ENCODE results near the gene ZFAND2A.

The ZFAND2A gene

DNA sequence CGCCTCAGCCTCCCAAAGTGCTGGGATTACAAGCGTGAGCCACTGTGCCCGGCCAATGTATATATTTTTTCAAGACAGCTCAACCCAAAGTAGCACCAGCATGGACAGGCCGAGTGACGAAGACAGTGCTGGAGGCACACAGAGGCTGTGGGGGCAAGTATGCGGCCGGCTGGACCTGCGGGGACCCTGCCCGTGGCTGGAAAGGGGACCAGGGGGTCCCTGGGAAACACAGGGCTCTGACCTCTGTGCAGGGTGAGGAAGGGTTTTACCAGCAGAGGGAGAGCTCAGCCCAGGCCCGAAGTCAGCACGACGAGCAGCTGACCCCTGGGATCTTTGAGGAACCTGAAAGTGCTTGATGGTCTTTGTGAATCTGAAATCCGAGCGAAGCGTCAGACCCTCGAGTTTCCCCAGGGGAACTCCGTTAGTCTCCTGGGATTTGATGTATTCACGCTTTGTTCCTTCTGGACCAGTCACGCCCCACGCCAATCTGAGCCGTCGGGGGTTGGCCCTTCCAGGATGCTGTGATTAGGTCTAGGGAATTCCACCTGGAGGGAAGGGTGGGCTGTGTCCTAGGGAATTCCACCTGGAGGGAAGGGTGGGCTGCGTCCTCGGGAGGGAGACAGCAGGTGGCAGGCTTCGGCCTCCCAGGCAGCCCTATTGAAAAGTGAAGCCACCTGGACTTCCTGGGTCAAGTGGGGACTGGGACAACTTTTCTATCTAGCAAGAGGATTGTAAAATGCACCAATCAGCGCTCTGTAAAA is 10.9 kb upstream of the ZFAND2A start:
- DNase-seq (ENCODE audit: low read depth) = peak; percentile 48
- H3K4me3 ChIP-seq (ENCODE audit: low read depth, low read length) = no peak overlapping the region
- TF ChIP-seq MYC (IDR thresholded peaks at IDR 0.05; ENCODE audit: low read depth, low read length) (no peak), CTCF (IDR thresholded peaks at IDR 0.05; ENCODE audit: low read depth, low read length) (peak; percentile 12)

DNA sequence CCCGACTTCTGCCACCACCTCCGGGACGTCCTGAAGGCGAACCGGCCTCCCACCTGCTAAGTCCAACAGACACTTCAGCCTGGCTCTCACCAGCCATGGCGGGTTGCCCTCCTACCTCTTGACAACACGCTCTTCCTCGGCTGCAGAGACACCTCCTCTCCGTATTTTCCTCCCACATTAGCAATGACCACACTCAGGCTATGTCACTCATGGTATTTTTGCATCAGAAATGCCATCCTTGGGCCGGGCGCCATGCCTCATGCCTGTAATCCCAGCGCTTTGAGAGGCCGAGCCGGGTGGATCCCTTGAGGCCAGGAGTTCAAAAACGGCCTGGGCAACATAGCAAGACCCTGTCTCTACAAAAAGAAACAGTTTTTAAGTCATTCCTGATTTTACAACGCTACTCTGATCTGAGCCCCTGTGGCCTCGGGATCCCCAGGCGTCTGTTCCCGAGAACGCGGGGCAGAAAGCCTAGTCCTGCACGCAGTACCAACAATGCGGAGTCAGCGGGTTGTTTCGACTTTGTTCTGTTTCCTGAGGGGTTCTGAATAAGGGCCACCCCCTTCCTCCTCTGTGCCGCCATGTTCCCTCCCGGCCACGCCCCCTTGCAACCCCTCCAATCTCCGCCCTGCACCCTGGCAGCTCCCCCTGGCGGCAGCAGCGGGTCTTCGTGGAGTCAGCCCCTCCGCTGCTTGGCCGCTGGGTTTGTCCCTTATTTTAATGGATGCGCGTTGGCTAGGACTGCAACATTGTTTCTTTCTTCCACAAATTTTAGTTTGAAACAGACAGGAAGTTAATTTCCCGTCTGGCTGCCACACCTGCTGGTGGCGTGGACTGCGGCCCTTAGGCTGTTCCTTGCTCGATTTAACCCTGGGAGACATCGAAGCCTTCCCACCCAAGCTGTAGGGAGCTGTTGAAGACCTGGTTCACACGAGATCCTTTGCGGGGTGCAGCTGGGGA is 9.7 kb upstream of the ZFAND2A start:
- TF ChIP-seq MYC (IDR thresholded peaks at IDR 0.05; ENCODE audit: low read depth, low read length) (no peak), POLR2A (IDR thresholded peaks at IDR 0.05; ENCODE audit: extremely low read depth, insufficient read length) (peak; percentile 69), CTCF (IDR thresholded peaks at IDR 0.05; ENCODE audit: low read depth, low read length) (peak; percentile 99)
- TF ChIP-seq, protein P1, sequence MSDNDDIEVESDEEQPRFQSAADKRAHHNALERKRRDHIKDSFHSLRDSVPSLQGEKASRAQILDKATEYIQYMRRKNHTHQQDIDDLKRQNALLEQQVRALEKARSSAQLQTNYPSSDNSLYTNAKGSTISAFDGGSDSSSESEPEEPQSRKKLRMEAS (IDR thresholded peaks at IDR 0.05; ENCODE audit: low read depth, low read length) = peak; percentile 62
- H3K4me3 ChIP-seq (ENCODE audit: low read depth, low read length) = peak overlapping the region; percentile 88
- peak; percentile 96 for DNase-seq (ENCODE audit: low read depth)

- DNase-seq (ENCODE audit: low read depth) = no peak
- H3K4me3 ChIP-seq (ENCODE audit: low read depth, low read length) = peak overlapping the region; percentile 88
- TF ChIP-seq POLR2A (IDR thresholded peaks at IDR 0.05; ENCODE audit: extremely low read depth, insufficient read length) (no peak), CTCF (IDR thresholded peaks at IDR 0.05; ENCODE audit: low read depth, low read length) (no peak), MYC (IDR thresholded peaks at IDR 0.05; ENCODE audit: low read depth, low read length) (no peak)
- TF ChIP-seq, protein P1 (IDR thresholded peaks at IDR 0.05; ENCODE audit: low read depth, low read length) = no peak
Observed at GRCh38 chr7:1168422-1168821, 8.4 kb upstream of the ZFAND2A start.

DNA sequence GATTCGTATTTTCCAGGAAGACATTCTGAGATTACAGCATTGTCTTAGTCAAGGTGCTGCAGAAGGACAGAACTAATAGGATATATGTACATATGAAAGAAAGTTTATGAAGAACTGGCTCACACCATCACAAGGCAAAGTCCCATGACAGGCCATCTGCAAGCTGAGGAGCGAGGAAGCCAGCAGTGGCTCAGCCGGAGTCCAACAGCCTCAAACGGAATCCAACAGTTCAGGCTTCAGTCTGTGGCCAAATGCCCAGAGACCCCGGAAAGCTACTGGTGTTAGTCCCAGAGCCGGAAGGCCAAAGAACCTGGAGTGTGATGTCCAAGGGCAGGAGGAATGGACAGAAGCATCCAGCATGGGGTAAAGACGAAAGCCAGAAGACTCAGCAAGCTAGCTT is 4.4 kb upstream of the ZFAND2A start:
- DNase-seq (ENCODE audit: low read depth) = no peak
- no peak overlapping the region for H3K4me3 ChIP-seq (ENCODE audit: low read depth, low read length)
- no peak for TF ChIP-seq POLR2A (IDR thresholded peaks at IDR 0.05; ENCODE audit: extremely low read depth, insufficient read length)
- no peak for TF ChIP-seq CTCF (IDR thresholded peaks at IDR 0.05; ENCODE audit: low read depth, low read length)
- TF ChIP-seq, protein P1 (IDR thresholded peaks at IDR 0.05; ENCODE audit: low read depth, low read length) = no peak
- no peak for TF ChIP-seq MYC (IDR thresholded peaks at IDR 0.05; ENCODE audit: low read depth, low read length)

- TF ChIP-seq, protein P1 (IDR thresholded peaks at IDR 0.05; ENCODE audit: low read depth, low read length) = no peak
- no peak for TF ChIP-seq MYC (IDR thresholded peaks at IDR 0.05; ENCODE audit: low read depth, low read length)
- TF ChIP-seq POLR2A (IDR thresholded peaks at IDR 0.05; ENCODE audit: extremely low read depth, insufficient read length) = no peak
- no peak for TF ChIP-seq CTCF (IDR thresholded peaks at IDR 0.05; ENCODE audit: low read depth, low read length)
- H3K4me3 ChIP-seq (ENCODE audit: low read depth, low read length) = no peak overlapping the region
- no peak for DNase-seq (ENCODE audit: low read depth)
Observed at GRCh38 chr7:1163121-1163520, 3.1 kb upstream of the ZFAND2A start.
